ENCODE measurements around the gene TMEM131. TPM values are rescaled to one million over a fixed set of nuclear protein-coding genes. Genes with fewer than 3 reads are reported as not detected.

TMEM131 gene
- total RNA-seq, 2 donors from 2014 or later: 20.7 to 21.8 TPM

- no peak for DNase-seq (ENCODE audit: low spot score)
- H3K4me1 ChIP-seq: no peaks in the 10 kb centered on the region
- no peaks in the 10 kb centered on the region for H3K27me3 ChIP-seq
- peaks cover 2 to 4% of the 10 kb centered on the region in 2 donors for H3K9me3 ChIP-seq
- H3K36me3 ChIP-seq: no peaks in the 10 kb centered on the region
- H3K4me3 ChIP-seq: no peak overlapping the region
- TF ChIP-seq, protein P1, sequence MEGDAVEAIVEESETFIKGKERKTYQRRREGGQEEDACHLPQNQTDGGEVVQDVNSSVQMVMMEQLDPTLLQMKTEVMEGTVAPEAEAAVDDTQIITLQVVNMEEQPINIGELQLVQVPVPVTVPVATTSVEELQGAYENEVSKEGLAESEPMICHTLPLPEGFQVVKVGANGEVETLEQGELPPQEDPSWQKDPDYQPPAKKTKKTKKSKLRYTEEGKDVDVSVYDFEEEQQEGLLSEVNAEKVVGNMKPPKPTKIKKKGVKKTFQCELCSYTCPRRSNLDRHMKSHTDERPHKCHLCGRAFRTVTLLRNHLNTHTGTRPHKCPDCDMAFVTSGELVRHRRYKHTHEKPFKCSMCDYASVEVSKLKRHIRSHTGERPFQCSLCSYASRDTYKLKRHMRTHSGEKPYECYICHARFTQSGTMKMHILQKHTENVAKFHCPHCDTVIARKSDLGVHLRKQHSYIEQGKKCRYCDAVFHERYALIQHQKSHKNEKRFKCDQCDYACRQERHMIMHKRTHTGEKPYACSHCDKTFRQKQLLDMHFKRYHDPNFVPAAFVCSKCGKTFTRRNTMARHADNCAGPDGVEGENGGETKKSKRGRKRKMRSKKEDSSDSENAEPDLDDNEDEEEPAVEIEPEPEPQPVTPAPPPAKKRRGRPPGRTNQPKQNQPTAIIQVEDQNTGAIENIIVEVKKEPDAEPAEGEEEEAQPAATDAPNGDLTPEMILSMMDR (IDR thresholded peaks at IDR 0.05): no peak
- no peak overlapping the region for H3K27ac ChIP-seq
Measured at GRCh38 chr2:97735161-97735561, 260.6 kb downstream of the TMEM131 start.

DNA sequence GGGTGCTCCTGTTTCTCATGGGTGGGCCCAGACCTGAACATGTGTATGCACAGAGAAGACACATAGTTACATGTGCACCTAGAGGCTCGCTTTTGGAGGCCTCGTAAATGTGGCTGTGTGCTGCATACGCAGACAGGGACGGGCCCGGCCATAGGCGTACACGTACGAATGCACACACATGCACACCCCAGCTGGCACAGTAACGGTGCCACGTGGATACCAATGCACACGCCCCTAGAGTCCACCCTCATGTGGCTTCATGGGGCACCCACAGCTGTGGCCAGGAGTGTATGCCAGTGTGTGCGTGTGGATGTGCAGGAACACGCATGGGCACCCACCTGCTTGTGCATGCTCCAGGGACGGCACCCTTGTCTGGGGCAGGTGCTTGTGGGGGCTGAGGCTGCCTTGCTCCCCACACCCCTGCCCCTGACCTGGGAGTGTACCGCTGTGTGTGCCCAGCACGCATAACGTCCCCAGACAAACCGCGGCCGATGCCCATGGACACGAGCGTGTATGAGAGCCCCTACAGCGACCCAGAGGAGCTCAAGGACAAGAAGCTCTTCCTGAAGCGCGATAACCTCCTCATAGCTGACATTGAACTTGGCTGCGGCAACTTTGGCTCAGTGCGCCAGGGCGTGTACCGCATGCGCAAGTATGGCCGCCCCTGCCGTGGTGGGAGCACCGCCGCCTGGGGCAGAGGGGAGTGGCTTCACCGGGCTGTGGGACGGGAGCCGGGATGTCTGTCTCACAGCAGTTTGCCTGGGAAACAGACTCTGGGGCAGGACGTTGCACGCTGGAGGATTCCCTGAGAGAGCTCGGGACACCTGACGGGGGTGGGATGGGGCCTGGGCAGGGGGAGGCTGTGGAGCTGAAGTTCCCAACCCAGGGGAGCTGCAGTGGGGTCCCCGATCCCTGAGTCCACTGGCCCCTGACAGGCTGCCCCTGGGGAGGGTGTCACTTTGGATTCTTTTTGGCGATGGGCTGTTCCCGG is 261.4 kb downstream of the TMEM131 start:
- no peak for DNase-seq (ENCODE audit: low spot score)
- TF ChIP-seq, protein P1 (IDR thresholded peaks at IDR 0.05): no peak
- H3K27me3 ChIP-seq: no peaks in the 10 kb centered on the region
- no peaks in the 10 kb centered on the region for H3K4me1 ChIP-seq
- no peak overlapping the region for H3K4me3 ChIP-seq
- no peak overlapping the region for H3K27ac ChIP-seq
- peaks cover 5 to 12% of the 10 kb centered on the region in 2 donors for H3K9me3 ChIP-seq
- no peaks in the 10 kb centered on the region for H3K36me3 ChIP-seq

- Histone ChIP-seq H3K36me3 (no peaks in the 10 kb centered on the region), H3K27me3 (no peaks in the 10 kb centered on the region), H3K27ac (no peak overlapping the region), H3K4me1 (peaks cover 0 to under 1% of the 10 kb centered on the region in 2 donors), H3K9me3 (peaks cover 5 to 12% of the 10 kb centered on the region in 2 donors), H3K4me3 (no peak overlapping the region)
- TF ChIP-seq, protein P1 (IDR thresholded peaks at IDR 0.05): no peak
- DNase-seq (ENCODE audit: low spot score): no peak
Measured at GRCh38 chr2:97733341-97734035, 262.3 kb downstream of the TMEM131 start.

- Histone ChIP-seq H3K4me1 (peaks cover 0 to 8% of the 10 kb centered on the region in 2 donors), H3K9me3 (peaks cover 5 to 12% of the 10 kb centered on the region in 2 donors), H3K4me3 (no peak overlapping the region), H3K27ac (no peak overlapping the region), H3K36me3 (no peaks in the 10 kb centered on the region), H3K27me3 (no peaks in the 10 kb centered on the region)
- TF ChIP-seq, protein P1 (IDR thresholded peaks at IDR 0.05): no peak
- DNase-seq (ENCODE audit: low spot score): no peak
Measured at GRCh38 chr2:97732436-97733340, 263.1 kb downstream of the TMEM131 start.

- no peaks in the 10 kb centered on the region for H3K36me3 ChIP-seq
- no peak overlapping the region for H3K27ac ChIP-seq
- H3K4me1 ChIP-seq: peaks cover 0 to 12% of the 10 kb centered on the region in 2 donors
- no peak overlapping the region for H3K4me3 ChIP-seq
- H3K27me3 ChIP-seq: no peaks in the 10 kb centered on the region
- TF ChIP-seq, protein P1 (IDR thresholded peaks at IDR 0.05): no peak
- DNase-seq (ENCODE audit: low spot score): no peak
- peaks cover 5 to 12% of the 10 kb centered on the region in 2 donors for H3K9me3 ChIP-seq
Measured at GRCh38 chr2:97731274-97732020, 264.3 kb downstream of the TMEM131 start.
